ENCODE results near the gene LEFTY1. TPM values are rescaled to one million over a fixed set of nuclear protein-coding genes. Genes with fewer than 3 reads are reported as not detected.

LEFTY1 gene
- total RNA-seq, 1 experiment from 2014 or later = not detected

- POLR2A ChIA-PET (ENCODE audit: unreplicated experiment) = no interaction called here
- H3F3A ChIP-seq (ENCODE audit: low read length, unreplicated experiment) = no peaks in the 10 kb centered on the region
- H3K9me3 ChIP-seq (ENCODE audit: low read length) = no peaks in the 10 kb centered on the region
- BruUV-seq (replicated peaks) = no TSS peak
- H3K4me1 ChIP-seq (ENCODE audit: insufficient read depth, low read length) = peaks cover 1% of the 10 kb centered on the region
- TF ChIP-seq CTCF (conservative IDR thresholded peaks at IDR 0.05; ENCODE audit: low read depth, low read length) (no peak), EZH2 (IDR thresholded peaks at IDR 0.05; ENCODE audit: low read length, unreplicated experiment) (no peak), EZH2phosphoT487 (IDR thresholded peaks at IDR 0.05; ENCODE audit: borderline replicate concordance, low read length) (no peak)
- DNase-seq = no peak
- H3K36me3 ChIP-seq (ENCODE audit: low read depth, low read length) = peaks cover 11% of the 10 kb centered on the region; the same call in 1 of the 2 replicates
- no peak overlapping the region for H3K27ac ChIP-seq (ENCODE audit: low read length)
- CTCF ChIA-PET = no interaction called here
- no peaks in the 10 kb centered on the region for H4K20me1 ChIP-seq (ENCODE audit: low read length)
- H3K9ac ChIP-seq (ENCODE audit: low read length) = no peak overlapping the region
- H3K79me2 ChIP-seq (ENCODE audit: low read length) = no peaks in the 10 kb centered on the region
- no peaks in the 10 kb centered on the region for H3K27me3 ChIP-seq (ENCODE audit: low read length)
- no peak overlapping the region for H3K4me3 ChIP-seq (ENCODE audit: low read length)
- no peaks in the 10 kb centered on the region for H3K9me2 ChIP-seq (replicated peaks; ENCODE audit: low read length)
- intact Hi-C loops (cut with micrococcal nuclease) = no loop called here
- H3K4me2 ChIP-seq (ENCODE audit: low read length) = no peak overlapping the region
- ATAC-seq = no peak
- H2AFZ ChIP-seq (ENCODE audit: low read length) = no peak overlapping the region
Observed at GRCh38 chr1:225914391-225914790, 25.4 kb upstream of the LEFTY1 start.

- Histone ChIP-seq H3K9me2 (replicated peaks; ENCODE audit: low read length) (no peaks in the 10 kb centered on the region), H4K20me1 (ENCODE audit: low read length) (no peaks in the 10 kb centered on the region), H3K4me2 (ENCODE audit: low read length) (no peak overlapping the region), H2AFZ (ENCODE audit: low read length) (no peak overlapping the region), H3K9me3 (ENCODE audit: low read length) (no peaks in the 10 kb centered on the region), H3K4me1 (ENCODE audit: insufficient read depth, low read length) (no peaks in the 10 kb centered on the region), H3K27me3 (ENCODE audit: low read length) (no peaks in the 10 kb centered on the region), H3K36me3 (ENCODE audit: low read depth, low read length) (no peaks in the 10 kb centered on the region), H3K27ac (ENCODE audit: low read length) (no peak overlapping the region), H3F3A (ENCODE audit: low read length, unreplicated experiment) (no peaks in the 10 kb centered on the region), H3K79me2 (ENCODE audit: low read length) (no peaks in the 10 kb centered on the region), H3K4me3 (ENCODE audit: low read length) (no peak overlapping the region), H3K9ac (ENCODE audit: low read length) (no peak overlapping the region)
- CTCF ChIA-PET = interaction anchor here (0.6 kb wide), 1 partner anchor 138 kb away, joined by 3 read pairs; no protein-coding TSS in a partner anchor
- POLR2A ChIA-PET (ENCODE audit: unreplicated experiment) = no interaction called here
- intact Hi-C loops (cut with micrococcal nuclease) = no loop called here
- no TSS peak for BruUV-seq (replicated peaks)
- TF ChIP-seq EZH2phosphoT487 (IDR thresholded peaks at IDR 0.05; ENCODE audit: borderline replicate concordance, low read length) (no peak), EZH2 (IDR thresholded peaks at IDR 0.05; ENCODE audit: low read length, unreplicated experiment) (no peak), CTCF (conservative IDR thresholded peaks at IDR 0.05; ENCODE audit: low read depth, low read length) (no peak; the same call in 1 of the 2 replicates)
- ATAC-seq (no peak), DNase-seq (no peak)
Observed at GRCh38 chr1:225911191-225912130, 22.5 kb upstream of the LEFTY1 start.

- Histone ChIP-seq H3K27me3 (ENCODE audit: low read length) (no peaks in the 10 kb centered on the region), H3K4me1 (ENCODE audit: insufficient read depth, low read length) (no peaks in the 10 kb centered on the region), H3K4me2 (ENCODE audit: low read length) (no peak overlapping the region), H3K27ac (ENCODE audit: low read length) (no peak overlapping the region), H3K4me3 (ENCODE audit: low read length) (no peak overlapping the region), H3K9me2 (replicated peaks; ENCODE audit: low read length) (no peaks in the 10 kb centered on the region), H3K9me3 (ENCODE audit: low read length) (no peaks in the 10 kb centered on the region), H4K20me1 (ENCODE audit: low read length) (no peaks in the 10 kb centered on the region), H3K79me2 (ENCODE audit: low read length) (no peaks in the 10 kb centered on the region), H3K36me3 (ENCODE audit: low read depth, low read length) (no peaks in the 10 kb centered on the region), H3K9ac (ENCODE audit: low read length) (no peak overlapping the region), H3F3A (ENCODE audit: low read length, unreplicated experiment) (no peaks in the 10 kb centered on the region), H2AFZ (ENCODE audit: low read length) (no peak overlapping the region)
- no TSS peak for BruUV-seq (replicated peaks)
- ChIA-PET CTCF (no interaction called here), POLR2A (ENCODE audit: unreplicated experiment) (interaction anchor here (0.5 kb wide), 1 partner anchor 11 kb away, joined by 3 read pairs; no protein-coding TSS in a partner anchor)
- no peak for DNase-seq
- intact Hi-C loops (cut with micrococcal nuclease) = no loop called here
- no peak for ATAC-seq
- no peak for TF ChIP-seq EZH2phosphoT487 (IDR thresholded peaks at IDR 0.05; ENCODE audit: borderline replicate concordance, low read length)
- no peak for TF ChIP-seq CTCF (conservative IDR thresholded peaks at IDR 0.05; ENCODE audit: low read depth, low read length)
- TF ChIP-seq EZH2 (IDR thresholded peaks at IDR 0.05; ENCODE audit: low read length, unreplicated experiment) = no peak
Observed at GRCh38 chr1:225909477-225909876, 20.5 kb upstream of the LEFTY1 start.
